Measurements from ENCODE around the gene SUPT16H.

- TF ChIP-seq POLR2AphosphoS5 (IDR thresholded peaks at IDR 0.05; ENCODE audit: low read depth, low read length) (no peak), RAD21 (IDR thresholded peaks at IDR 0.05; ENCODE audit: low read length) (no peak), ZBTB33 (IDR thresholded peaks at IDR 0.05; ENCODE audit: borderline replicate concordance, low read depth) (no peak)
Measured at GRCh38 chr14:21415329-21415728, 31.5 kb upstream of the SUPT16H start.
